ENCODE data around the gene TRAPPC14. TPM values are rescaled to one million over a fixed set of nuclear protein-coding genes. Genes with fewer than 3 reads are reported as not detected.

Gene TRAPPC14
- total and polyA plus RNA-seq, 9 of the 15 experiments (the other 6 are each of a cell fraction or from before 2014, with no cell fraction given): 0.42 to 45.9 (median 18.2) TPM

- TF ChIP-seq MGA (IDR thresholded peaks at IDR 0.05): peak; percentile 58; the same call in 1 of the 2 replicates
- TF ChIP-seq HDAC8 (tag; IDR thresholded peaks at IDR 0.05): no peak
- TF ChIP-seq ZNF507 (tag; conservative IDR thresholded peaks at IDR 0.05): no peak
- TF ChIP-seq CTCF (IDR thresholded peaks at IDR 0.05 in 2 of 3, conservative IDR thresholded peaks at IDR 0.05 in 1 of 3; ENCODE audit: insufficient read depth in 2 of 3, low read depth in 1 of 3, low read length in 3 of 3): peak; percentile 87 to 90 (median 90)
- TF ChIP-seq AFF1 (IDR thresholded peaks at IDR 0.05; ENCODE audit: low read depth in 1 of 2, partially characterized antibody in 2 of 2): peak; percentile 44 to 71
- peak; percentile 46; the same call in 1 of the 2 replicates for TF ChIP-seq USF2 (CRISPR knock-in tag; IDR thresholded peaks at IDR 0.05)
Observed at GRCh38 chr7:100130608-100131453, 27.7 kb downstream of the TRAPPC14 start (continued).
